ENCODE data around the gene KY.

DNA sequence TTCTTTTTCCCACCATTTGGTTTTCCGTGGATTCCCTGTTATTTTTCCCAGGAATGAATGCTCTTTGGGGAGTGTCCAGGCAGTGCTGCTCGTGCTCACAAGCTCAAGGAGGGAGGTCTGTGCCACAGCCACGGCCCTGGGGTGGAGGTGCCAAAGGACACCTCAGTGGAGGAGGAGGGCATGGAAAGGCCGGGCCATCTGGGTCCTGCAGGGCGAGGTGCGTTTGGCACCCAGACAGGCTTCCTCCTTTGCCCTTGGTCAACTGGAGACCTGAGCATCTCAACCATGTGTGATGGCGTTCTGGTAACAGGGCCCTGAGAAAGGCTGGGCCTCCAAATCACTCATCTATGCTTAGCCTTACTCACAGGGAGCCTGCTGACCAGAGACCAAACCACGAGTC is 25.4 kb downstream of the KY start:
- TF ChIP-seq, protein P1, sequence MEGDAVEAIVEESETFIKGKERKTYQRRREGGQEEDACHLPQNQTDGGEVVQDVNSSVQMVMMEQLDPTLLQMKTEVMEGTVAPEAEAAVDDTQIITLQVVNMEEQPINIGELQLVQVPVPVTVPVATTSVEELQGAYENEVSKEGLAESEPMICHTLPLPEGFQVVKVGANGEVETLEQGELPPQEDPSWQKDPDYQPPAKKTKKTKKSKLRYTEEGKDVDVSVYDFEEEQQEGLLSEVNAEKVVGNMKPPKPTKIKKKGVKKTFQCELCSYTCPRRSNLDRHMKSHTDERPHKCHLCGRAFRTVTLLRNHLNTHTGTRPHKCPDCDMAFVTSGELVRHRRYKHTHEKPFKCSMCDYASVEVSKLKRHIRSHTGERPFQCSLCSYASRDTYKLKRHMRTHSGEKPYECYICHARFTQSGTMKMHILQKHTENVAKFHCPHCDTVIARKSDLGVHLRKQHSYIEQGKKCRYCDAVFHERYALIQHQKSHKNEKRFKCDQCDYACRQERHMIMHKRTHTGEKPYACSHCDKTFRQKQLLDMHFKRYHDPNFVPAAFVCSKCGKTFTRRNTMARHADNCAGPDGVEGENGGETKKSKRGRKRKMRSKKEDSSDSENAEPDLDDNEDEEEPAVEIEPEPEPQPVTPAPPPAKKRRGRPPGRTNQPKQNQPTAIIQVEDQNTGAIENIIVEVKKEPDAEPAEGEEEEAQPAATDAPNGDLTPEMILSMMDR (optimal IDR thresholded peaks at IDR 0.05 in 1 of 3, IDR thresholded peaks at IDR 0.05 in 1 of 3, conservative IDR thresholded peaks at IDR 0.05 in 1 of 3; ENCODE audit: extremely low read depth in 1 of 3, insufficient read depth in 2 of 3, low read length in 3 of 3) = no peak
- no peak for TF ChIP-seq EZH2 (IDR thresholded peaks at IDR 0.05; ENCODE audit: low read length)

Data from keratinocyte (primary cell).